Activated naive CD8-positive, alpha-beta T cell treated with anti-CD3 and anti-CD28 coated beads, Interleukin-2, amount 50 U/mL, for 24 hours (primary cell): ENCODE measurements around the gene KRT6C.
A peak's percentile ranks its signal among the peaks of the same experiment; 100 is the strongest.

Source experiments
- ATAC-seq: fragments of 150-1000 bp; cut with Tn5 transposase; one replicate; pipeline ENCODE4 v1.10.0; 2021
- DNase-seq: peaks from one replicate; pipeline ENCODE4 v3.0.0; 2021
- H3K27ac Mint-ChIP-seq: one replicate; pipeline ENCODE4 v1.8.0; 2021; ENCODE audit warnings: mild to moderate bottlenecking, mixed read lengths
- H3K27me3 Mint-ChIP-seq: one replicate; pipeline ENCODE4 v1.8.0; 2021; ENCODE audit warnings: mixed read lengths
- H3K36me3 Mint-ChIP-seq: one replicate; pipeline ENCODE4 v1.8.0; 2021; ENCODE audit warnings: low read depth, mixed read lengths
- H3K4me1 Mint-ChIP-seq: one replicate; pipeline ENCODE4 v1.8.0; 2021; ENCODE audit warnings: mixed read lengths
- H3K4me3 Mint-ChIP-seq: one replicate; pipeline ENCODE4 v1.8.0; 2021; ENCODE audit warnings: mild to moderate bottlenecking, moderate library complexity, mixed read lengths
- H3K9me3 Mint-ChIP-seq: one replicate; pipeline ENCODE4 v1.8.0; 2021; ENCODE audit warnings: mixed read lengths

Gene KRT6C

GRCh38 chr12:52423661-52424500 is 49.7 kb downstream of the KRT6C start:
- peaks cover 3% of the 10 kb centered on the region for H3K4me1 Mint-ChIP-seq
- ATAC-seq (no peak), DNase-seq (no peak)
- H3K4me3 Mint-ChIP-seq = no peak overlapping the region
- no peak overlapping the region for H3K27ac Mint-ChIP-seq
- peaks cover 4% of the 10 kb centered on the region for H3K27me3 Mint-ChIP-seq
- no peaks in the 10 kb centered on the region for H3K36me3 Mint-ChIP-seq
- H3K9me3 Mint-ChIP-seq = no peaks in the 10 kb centered on the region

- peaks cover 3% of the 10 kb centered on the region for H3K4me1 Mint-ChIP-seq
- no peak overlapping the region for H3K4me3 Mint-ChIP-seq
- H3K9me3 Mint-ChIP-seq = no peaks in the 10 kb centered on the region
- H3K27ac Mint-ChIP-seq = peak overlapping the region; percentile 28
- H3K27me3 Mint-ChIP-seq = peaks cover 3% of the 10 kb centered on the region
- ATAC-seq (no peak), DNase-seq (no peak)
- H3K36me3 Mint-ChIP-seq = no peaks in the 10 kb centered on the region
Measured at GRCh38 chr12:52423035-52423434, 50.6 kb downstream of the KRT6C start.

- H3K36me3 Mint-ChIP-seq = no peaks in the 10 kb centered on the region
- H3K4me1 Mint-ChIP-seq = peaks cover 3% of the 10 kb centered on the region
- peaks cover 4% of the 10 kb centered on the region for H3K27me3 Mint-ChIP-seq
- H3K9me3 Mint-ChIP-seq = no peaks in the 10 kb centered on the region
- H3K4me3 Mint-ChIP-seq = no peak overlapping the region
- H3K27ac Mint-ChIP-seq = no peak overlapping the region
- ATAC-seq (no peak), DNase-seq (no peak)
Measured at GRCh38 chr12:52419656-52420055, 53.9 kb downstream of the KRT6C start.

GRCh38 chr12:52418576-52419110 is 55.0 kb downstream of the KRT6C start:
- no peak overlapping the region for H3K27ac Mint-ChIP-seq
- DNase-seq (no peak), ATAC-seq (no peak)
- H3K4me1 Mint-ChIP-seq = peaks cover 3% of the 10 kb centered on the region
- H3K4me3 Mint-ChIP-seq = no peak overlapping the region
- H3K36me3 Mint-ChIP-seq = no peaks in the 10 kb centered on the region
- peaks cover 4% of the 10 kb centered on the region for H3K27me3 Mint-ChIP-seq
- no peaks in the 10 kb centered on the region for H3K9me3 Mint-ChIP-seq
